Erythroblast (primary cell): ENCODE measurements around the gene CLASP1.

Experiments
- GATA1 ChIP-seq: IDR thresholded peaks from 2 replicates; pipeline ENCODE4 v1.6.1; 2011; ENCODE audit warnings: low read depth, mild to moderate bottlenecking, control low read depth, low read length, moderate library complexity
- POLR2A ChIP-seq: IDR thresholded peaks from 2 replicates; pipeline ENCODE4 v1.6.1; 2011; ENCODE audit warnings: mild to moderate bottlenecking, low read length

- TF ChIP-seq POLR2A, result no peak
- TF ChIP-seq GATA1, result no peak
These were observed 40.8 kb upstream of the CLASP1 start for GRCh38 chr2:121690095-121690494.
